IMR-90 (cell line): Measurements from ENCODE around the gene ITGA4. TPM values are rescaled to one million over a fixed set of nuclear protein-coding genes. Genes with fewer than 3 reads are reported as not detected.

Source experiments
- ATAC-seq: fragments of 200-7000 bp; cut with Tn5 transposase; 2 replicates; pipeline ENCODE4 v1.9.1; 2020; ENCODE audit warnings: low read depth, mild to moderate bottlenecking, moderate library complexity
- BruUV-seq: library from RNA; stranded (reverse); fragments of 400-500 nt; replicated peaks from 2 replicates; lab custom pipeline; 2021; lab: Mats Ljungman, UMichigan
- CTCF ChIA-PET: fragments of 300-600 bp; formaldehyde crosslinking; extraction: SDS; loops from one replicate; lab custom pipeline; 2021; ENCODE audit warnings: antibody characterized with exemption; lab: Yijun Ruan, JAX
- POLR2A ChIA-PET: fragments of 300-600 bp; sonication (Branson Sonifier 250); formaldehyde crosslinking; loops from one replicate; lab custom pipeline; 2022; ENCODE audit warnings: antibody characterized with exemption; ENCODE audit not compliant: unreplicated experiment; lab: Charles Lee
- DNase-seq: peaks from one replicate; pipeline ENCODE4 v3.0.0; 2013
- H2AFZ ChIP-seq: replicated peaks from 2 replicates; pipeline ENCODE3; 2013; ENCODE audit warnings: low read length, mild to moderate bottlenecking; ENCODE audit not compliant: poor library complexity
- H2AK5ac ChIP-seq: 2 replicates; pipeline ENCODE4 v1.6.1; 2013; ENCODE audit warnings: low read depth, low read length, inconsistent platforms
- H2AK9ac ChIP-seq: replicated peaks from 2 replicates; pipeline ENCODE3; 2013; ENCODE audit warnings: mild to moderate bottlenecking, low read depth, low read length, moderate library complexity; ENCODE audit not compliant: poor library complexity
- H2BK120ac ChIP-seq: 2 replicates; pipeline ENCODE4 v1.6.1; 2013; ENCODE audit warnings: low read depth, low read length, inconsistent platforms
- H2BK15ac ChIP-seq: 3 replicates; pipeline ENCODE4 v1.6.1; 2013; ENCODE audit warnings: low read depth, low read length, inconsistent platforms
- H2BK20ac ChIP-seq: 2 replicates; pipeline ENCODE4 v1.6.1; 2013; ENCODE audit warnings: low read depth, mild to moderate bottlenecking, inconsistent platforms, low read length, moderate library complexity
- H2BK5ac ChIP-seq: 2 replicates; pipeline ENCODE4 v1.6.1; 2013; ENCODE audit warnings: mild to moderate bottlenecking, low read depth, low read length, inconsistent platforms; ENCODE audit not compliant: poor library complexity, severe bottlenecking
- H3K14ac ChIP-seq: replicated peaks from 2 replicates; pipeline ENCODE4 v1.6.1; 2013; ENCODE audit warnings: low read depth, low read length, inconsistent platforms
- H3K18ac ChIP-seq: 2 replicates; pipeline ENCODE4 v1.6.1; 2013; ENCODE audit warnings: low read depth, low read length, control low read depth
- H3K23ac ChIP-seq: 2 replicates; pipeline ENCODE4 v1.6.1; 2013; ENCODE audit warnings: low read depth, low read length, inconsistent platforms
- H3K27ac ChIP-seq: 2 replicates; pipeline ENCODE4 v1.5.1; 2013; ENCODE audit warnings: mild to moderate bottlenecking, control low read depth, low read length; ENCODE audit not compliant: insufficient read depth
- H3K27me3 ChIP-seq: 2 replicates; pipeline ENCODE4 v1.6.1; 2013; ENCODE audit warnings: low read length; ENCODE audit not compliant: control insufficient read depth, insufficient read depth
- H3K36me3 ChIP-seq: 2 replicates; pipeline ENCODE4 v1.6.1; 2013; ENCODE audit warnings: low read length, mixed read lengths; ENCODE audit not compliant: control insufficient read depth, insufficient read depth
- H3K4ac ChIP-seq: 2 replicates; pipeline ENCODE4 v1.6.1; 2013; ENCODE audit warnings: low read depth, low read length, inconsistent platforms
- H3K4me1 ChIP-seq: 2 replicates; pipeline ENCODE4 v1.6.1; 2013; ENCODE audit warnings: low read length, mixed read lengths; ENCODE audit not compliant: control insufficient read depth, insufficient read depth
- H3K4me2 ChIP-seq: 2 replicates; pipeline ENCODE4 v1.6.1; 2013; ENCODE audit warnings: low read depth, mild to moderate bottlenecking, control low read depth, low read length, moderate library complexity
- H3K4me3 ChIP-seq: 2 replicates; pipeline ENCODE4 v1.5.1; 2013; ENCODE audit warnings: low read depth, mild to moderate bottlenecking, control low read depth, low read length, moderate library complexity; ENCODE audit not compliant: insufficient read depth
- H3K56ac ChIP-seq: 2 replicates; pipeline ENCODE4 v1.6.1; 2013; ENCODE audit warnings: low read length, inconsistent platforms; ENCODE audit not compliant: insufficient read depth; ENCODE audit errors: extremely low read depth
- H3K79me1 ChIP-seq, 2 experiments: 2 replicates each; pipeline ENCODE4 v1.6.1; 2013; ENCODE audit warnings: low read length in 2 of 2, inconsistent platforms in 1 of 2, low read depth in 1 of 2
- H3K9ac ChIP-seq: 2 replicates; pipeline ENCODE4 v1.6.1; 2013; ENCODE audit warnings: low read depth, low read length, control low read depth
- H3K9me1 ChIP-seq: 2 replicates; pipeline ENCODE4 v1.6.1; 2013; ENCODE audit warnings: low read length, inconsistent platforms; ENCODE audit not compliant: insufficient read depth
- H3K9me3 ChIP-seq: 2 replicates; pipeline ENCODE4 v1.6.1; 2013; ENCODE audit warnings: low read length; ENCODE audit not compliant: control insufficient read depth, insufficient read depth
- H4K20me1 ChIP-seq: 2 replicates; pipeline ENCODE4 v1.6.1; 2013; ENCODE audit warnings: low read length, inconsistent platforms; ENCODE audit not compliant: insufficient read depth
- H4K5ac ChIP-seq: 2 replicates; pipeline ENCODE4 v1.6.1; 2013; ENCODE audit warnings: mild to moderate bottlenecking, low read depth, low read length, control low read depth
- H4K8ac ChIP-seq, 2 experiments: 2 replicates each; pipeline ENCODE4 v1.6.1; 2013; ENCODE audit warnings: low read depth in 2 of 2, low read length in 2 of 2, control low read depth in 1 of 2, inconsistent platforms in 1 of 2
- H4K91ac ChIP-seq: 2 replicates; pipeline ENCODE4 v1.6.1; 2013; ENCODE audit warnings: low read depth, low read length, inconsistent platforms; ENCODE audit not compliant: insufficient read depth
- BHLHE40 ChIP-seq: fragments of 150-350 bp; IDR thresholded peaks from 2 replicates; pipeline ENCODE4 v1.6.1; 2016; ENCODE audit warnings: mild to moderate bottlenecking, low read depth, low read length
- CEBPB ChIP-seq: IDR thresholded peaks from 2 replicates; pipeline ENCODE4 v1.6.1; 2012; ENCODE audit warnings: low read depth, low read length, improper control_type of control experiment
- CHD1 ChIP-seq: IDR thresholded peaks from 2 replicates; pipeline ENCODE4 v1.6.1; 2012; ENCODE audit warnings: low read depth, low read length, improper control_type of control experiment
- CTCF ChIP-seq: conservative IDR thresholded peaks from 2 replicates; pipeline ENCODE4 v1.5.1; 2012; ENCODE audit warnings: mild to moderate bottlenecking, low read depth, low read length, improper control_type of control experiment
- ELK1 ChIP-seq: fragments of 150-350 bp; IDR thresholded peaks from 2 replicates; pipeline ENCODE4 v1.6.1; 2016; ENCODE audit warnings: low read depth, mild to moderate bottlenecking, low read length, moderate library complexity, borderline replicate concordance
- FOS ChIP-seq: fragments of 150-350 bp; IDR thresholded peaks from 2 replicates; pipeline ENCODE4 v1.6.1; 2016; ENCODE audit warnings: low read depth, low read length
- MAFK ChIP-seq: IDR thresholded peaks from 2 replicates; pipeline ENCODE4 v1.6.1; 2012; ENCODE audit warnings: low read depth, low read length, improper control_type of control experiment
- MAZ ChIP-seq: IDR thresholded peaks from 2 replicates; pipeline ENCODE4 v1.6.1; 2012; ENCODE audit warnings: low read depth, mild to moderate bottlenecking, low read length, improper control_type of control experiment, moderate library complexity, borderline replicate concordance
- MXI1 ChIP-seq: IDR thresholded peaks from 2 replicates; pipeline ENCODE4 v1.6.1; 2012; ENCODE audit warnings: low read depth, mild to moderate bottlenecking, low read length, moderate library complexity, borderline replicate concordance
- NFE2L2 ChIP-seq: fragments of 150-350 bp; IDR thresholded peaks from 2 replicates; pipeline ENCODE4 v1.6.1; 2016; ENCODE audit warnings: low read depth, mild to moderate bottlenecking, low read length
- POLR2A ChIP-seq: IDR thresholded peaks from 2 replicates; pipeline ENCODE4 v1.6.1; 2012; ENCODE audit warnings: mild to moderate bottlenecking, low read depth, low read length
- RAD21 ChIP-seq: IDR thresholded peaks from 2 replicates; pipeline ENCODE4 v1.6.1; 2012; ENCODE audit warnings: low read length, improper control_type of control experiment
- RCOR1 ChIP-seq: IDR thresholded peaks from 2 replicates; pipeline ENCODE4 v1.6.1; 2012; ENCODE audit warnings: mild to moderate bottlenecking, low read length, improper control_type of control experiment; ENCODE audit not compliant: insufficient replicate concordance
- RFX5 ChIP-seq: IDR thresholded peaks from 2 replicates; pipeline ENCODE4 v1.8.0; 2012; ENCODE audit warnings: low read depth, mild to moderate bottlenecking, low read length, moderate library complexity
- SMC3 ChIP-seq: fragments of 150-350 bp; IDR thresholded peaks from 2 replicates; pipeline ENCODE4 v1.6.1; 2016; ENCODE audit warnings: low read depth, mild to moderate bottlenecking, antibody characterized with exemption, low read length, moderate library complexity
- WGBS, 2 experiments: methylation state at CpG; one replicate each; pipeline versions ENCODE4 v1.1.5 to v1.1.7; 2013; ENCODE audit warnings: missing lambda C conversion rate in 2 of 2; ENCODE audit not compliant: insufficient read length in 1 of 2; ENCODE audit errors: extremely low coverage in 2 of 2; 5-methylcytosine and 5-hydroxymethylcytosine counted together
- dilution Hi-C: fragments of 300-500 bp; cut with HindIII; formaldehyde crosslinking; loops from one replicate; pipeline ENCODE4 v1.14.3; 2018; ENCODE audit warnings: low sequenced_read_pairs; ENCODE audit not compliant: unreplicated experiment
- in situ Hi-C: fragments of 300-500 bp; cut with MboI; formaldehyde crosslinking; loops from 3 replicates; pipeline ENCODE4 v1.14.3; 2019; ENCODE audit warnings: low sequenced_read_pairs, inconsistent platforms, mixed read lengths
- intact Hi-C: fragments of 100-400 bp; cut with micrococcal nuclease; formaldehyde crosslinking; loops from 2 replicates; pipeline ENCODE4 v1.10.0; 2022
- polyA plus RNA-seq, 3 experiments: library from polyadenylated mRNA; depleted of rRNA; stranded (reverse); fragments of >200 nt; gene quantifications; 2 replicates each; pipeline ENCODE4 v1.2.3, GENCODE V29; 2012; ENCODE audit warnings: low replicate concordance in 1 of 3
- total RNA-seq: library from RNA; depleted of rRNA; stranded (reverse); fragments of >200 nt; gene quantifications from 2 replicates; pipeline ENCODE4 v1.2.3, GENCODE V29; 2012
- TF ChIP-seq, protein P1 (sequence below): fragments of 150-350 bp; IDR thresholded peaks from 2 replicates; pipeline ENCODE4 v1.6.1; 2017; ENCODE audit warnings: mild to moderate bottlenecking, antibody characterized with exemption, low read length, low read depth

ITGA4 gene
- total and polyA plus RNA-seq, 2 of the 4 experiments (the other 2 are of a cell fraction) = 6.9 to 13.6 TPM

GRCh38 chr2:181526014-181526413 lies 68.8 kb downstream of the ITGA4 start:
- H3K79me1 ChIP-seq = no peaks in the 10 kb centered on the region
- no peaks in the 10 kb centered on the region for H3K4me1 ChIP-seq
- H3K4me2 ChIP-seq = no peak overlapping the region
- no peaks in the 10 kb centered on the region; the same call in 1 of the 2 replicates for H3K9me1 ChIP-seq
- H2AK5ac ChIP-seq = no peak overlapping the region
- H2BK5ac ChIP-seq = no peak overlapping the region
- H3K27ac ChIP-seq = no peak overlapping the region
- H3K56ac ChIP-seq = no peak overlapping the region
- dilution Hi-C loops (no loop called here), intact Hi-C loops (no loop called here), in situ Hi-C loops (no loop called here)
- H3K14ac ChIP-seq = no peak overlapping the region
- BruUV-seq = no TSS peak
- H4K91ac ChIP-seq = no peak overlapping the region
- H3K18ac ChIP-seq = no peak overlapping the region
- TF ChIP-seq FOS (no peak), ELK1 (no peak), POLR2A (no peak), RFX5 (no peak), BHLHE40 (no peak), MAFK (no peak), CHD1 (no peak), RCOR1 (no peak), MXI1 (no peak), NFE2L2 (no peak), SMC3 (no peak), CEBPB (no peak), MAZ (no peak), RAD21 (no peak), CTCF (no peak)
- TF ChIP-seq, protein P1, sequence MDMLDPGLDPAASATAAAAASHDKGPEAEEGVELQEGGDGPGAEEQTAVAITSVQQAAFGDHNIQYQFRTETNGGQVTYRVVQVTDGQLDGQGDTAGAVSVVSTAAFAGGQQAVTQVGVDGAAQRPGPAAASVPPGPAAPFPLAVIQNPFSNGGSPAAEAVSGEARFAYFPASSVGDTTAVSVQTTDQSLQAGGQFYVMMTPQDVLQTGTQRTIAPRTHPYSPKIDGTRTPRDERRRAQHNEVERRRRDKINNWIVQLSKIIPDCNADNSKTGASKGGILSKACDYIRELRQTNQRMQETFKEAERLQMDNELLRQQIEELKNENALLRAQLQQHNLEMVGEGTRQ = no peak
- 80% methylated on average over 1 of the region's 4 CpGs; no CpG with 5 or more reads in 1 of the 2 experiments for WGBS, 2 experiments
- no peaks in the 10 kb centered on the region for H3K9me3 ChIP-seq
- no peak for DNase-seq
- CTCF ChIA-PET = no interaction called here
- no peaks in the 10 kb centered on the region for H3K27me3 ChIP-seq
- H2BK15ac ChIP-seq = no peak overlapping the region
- H4K20me1 ChIP-seq = no peaks in the 10 kb centered on the region
- no peak overlapping the region for H3K9ac ChIP-seq
- no peak overlapping the region for H3K4ac ChIP-seq
- no peak overlapping the region for H4K8ac ChIP-seq
- no peak overlapping the region for H3K4me3 ChIP-seq
- H3K36me3 ChIP-seq = 0 out of 2 replicates have a peak, but pooled peaks cover 1% of the 10 kb centered on the region
- H2BK20ac ChIP-seq = no peak overlapping the region
- H2AFZ ChIP-seq = no peak overlapping the region
- H2AK9ac ChIP-seq = no peak overlapping the region
- ATAC-seq = no peak
- POLR2A ChIA-PET = no interaction called here
- no peak overlapping the region for H4K5ac ChIP-seq
- no peak overlapping the region for H3K23ac ChIP-seq
- no peak overlapping the region for H2BK120ac ChIP-seq
